GM10266 (cell line): ENCODE results near the gene RBFOX1.

Source experiments
- DNase-seq: peaks from one replicate; pipeline ENCODE4 v3.0.0; 2012; ENCODE audit errors: extremely low spot score
- CTCF ChIP-seq: IDR thresholded peaks from 2 replicates; pipeline ENCODE4 v1.5.1; 2012; ENCODE audit warnings: mild to moderate bottlenecking, low read depth; ENCODE audit not compliant: control insufficient read depth, insufficient read depth; ENCODE audit errors: missing control alignments

The RBFOX1 gene

GRCh38 chr16:7369204-7369603 is 36.6 kb downstream of the RBFOX1 start:
- no peak for TF ChIP-seq CTCF
- DNase-seq: no peak

- DNase-seq: no peak
- TF ChIP-seq CTCF: no peak
Observed at GRCh38 chr16:7372095-7372494, 39.5 kb downstream of the RBFOX1 start.

GRCh38 chr16:7373776-7374175 is 41.1 kb downstream of the RBFOX1 start:
- TF ChIP-seq CTCF: no peak
- DNase-seq: no peak

GRCh38 chr16:7374614-7375174 is 42.0 kb downstream of the RBFOX1 start:
- no peak for TF ChIP-seq CTCF
- no peak for DNase-seq

GRCh38 chr16:7376227-7376626 is 43.6 kb downstream of the RBFOX1 start:
- TF ChIP-seq CTCF: no peak
- DNase-seq: no peak

- TF ChIP-seq CTCF: no peak
- DNase-seq: no peak
Observed at GRCh38 chr16:7377231-7377630, 44.6 kb downstream of the RBFOX1 start.

GRCh38 chr16:7378024-7378695 is 45.5 kb downstream of the RBFOX1 start:
- TF ChIP-seq CTCF: no peak
- DNase-seq: no peak
